ENCODE results near the gene HDAC4.

- TF ChIP-seq, protein P1, sequence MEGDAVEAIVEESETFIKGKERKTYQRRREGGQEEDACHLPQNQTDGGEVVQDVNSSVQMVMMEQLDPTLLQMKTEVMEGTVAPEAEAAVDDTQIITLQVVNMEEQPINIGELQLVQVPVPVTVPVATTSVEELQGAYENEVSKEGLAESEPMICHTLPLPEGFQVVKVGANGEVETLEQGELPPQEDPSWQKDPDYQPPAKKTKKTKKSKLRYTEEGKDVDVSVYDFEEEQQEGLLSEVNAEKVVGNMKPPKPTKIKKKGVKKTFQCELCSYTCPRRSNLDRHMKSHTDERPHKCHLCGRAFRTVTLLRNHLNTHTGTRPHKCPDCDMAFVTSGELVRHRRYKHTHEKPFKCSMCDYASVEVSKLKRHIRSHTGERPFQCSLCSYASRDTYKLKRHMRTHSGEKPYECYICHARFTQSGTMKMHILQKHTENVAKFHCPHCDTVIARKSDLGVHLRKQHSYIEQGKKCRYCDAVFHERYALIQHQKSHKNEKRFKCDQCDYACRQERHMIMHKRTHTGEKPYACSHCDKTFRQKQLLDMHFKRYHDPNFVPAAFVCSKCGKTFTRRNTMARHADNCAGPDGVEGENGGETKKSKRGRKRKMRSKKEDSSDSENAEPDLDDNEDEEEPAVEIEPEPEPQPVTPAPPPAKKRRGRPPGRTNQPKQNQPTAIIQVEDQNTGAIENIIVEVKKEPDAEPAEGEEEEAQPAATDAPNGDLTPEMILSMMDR (IDR thresholded peaks at IDR 0.05; ENCODE audit: insufficient read depth, low read length), result no peak
- TF ChIP-seq, protein P2, sequence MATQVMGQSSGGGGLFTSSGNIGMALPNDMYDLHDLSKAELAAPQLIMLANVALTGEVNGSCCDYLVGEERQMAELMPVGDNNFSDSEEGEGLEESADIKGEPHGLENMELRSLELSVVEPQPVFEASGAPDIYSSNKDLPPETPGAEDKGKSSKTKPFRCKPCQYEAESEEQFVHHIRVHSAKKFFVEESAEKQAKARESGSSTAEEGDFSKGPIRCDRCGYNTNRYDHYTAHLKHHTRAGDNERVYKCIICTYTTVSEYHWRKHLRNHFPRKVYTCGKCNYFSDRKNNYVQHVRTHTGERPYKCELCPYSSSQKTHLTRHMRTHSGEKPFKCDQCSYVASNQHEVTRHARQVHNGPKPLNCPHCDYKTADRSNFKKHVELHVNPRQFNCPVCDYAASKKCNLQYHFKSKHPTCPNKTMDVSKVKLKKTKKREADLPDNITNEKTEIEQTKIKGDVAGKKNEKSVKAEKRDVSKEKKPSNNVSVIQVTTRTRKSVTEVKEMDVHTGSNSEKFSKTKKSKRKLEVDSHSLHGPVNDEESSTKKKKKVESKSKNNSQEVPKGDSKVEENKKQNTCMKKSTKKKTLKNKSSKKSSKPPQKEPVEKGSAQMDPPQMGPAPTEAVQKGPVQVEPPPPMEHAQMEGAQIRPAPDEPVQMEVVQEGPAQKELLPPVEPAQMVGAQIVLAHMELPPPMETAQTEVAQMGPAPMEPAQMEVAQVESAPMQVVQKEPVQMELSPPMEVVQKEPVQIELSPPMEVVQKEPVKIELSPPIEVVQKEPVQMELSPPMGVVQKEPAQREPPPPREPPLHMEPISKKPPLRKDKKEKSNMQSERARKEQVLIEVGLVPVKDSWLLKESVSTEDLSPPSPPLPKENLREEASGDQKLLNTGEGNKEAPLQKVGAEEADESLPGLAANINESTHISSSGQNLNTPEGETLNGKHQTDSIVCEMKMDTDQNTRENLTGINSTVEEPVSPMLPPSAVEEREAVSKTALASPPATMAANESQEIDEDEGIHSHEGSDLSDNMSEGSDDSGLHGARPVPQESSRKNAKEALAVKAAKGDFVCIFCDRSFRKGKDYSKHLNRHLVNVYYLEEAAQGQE (IDR thresholded peaks at IDR 0.05; ENCODE audit: insufficient replicate concordance, low read depth), result no peak
- no peak for TF ChIP-seq POLR2AphosphoS5 (IDR thresholded peaks at IDR 0.05; ENCODE audit: low read depth)
- TF ChIP-seq GABPA (IDR thresholded peaks at IDR 0.05; ENCODE audit: low read depth), result no peak
- TF ChIP-seq SPI1 (IDR thresholded peaks at IDR 0.05; ENCODE audit: borderline replicate concordance, low read depth), result no peak
Measured at GRCh38 chr2:239171643-239172042, 229.2 kb downstream of the HDAC4 start.

All from HL-60 (cell line).